WTC11 (cell line): Measurements from ENCODE around the gene ARHGAP15. TPM values are rescaled to one million over a fixed set of nuclear protein-coding genes. Genes with fewer than 3 reads are reported as not detected.
A peak's percentile ranks its signal among the peaks of the same experiment; 100 is the strongest.

ENCODE experiments used
- ATAC-seq: fragments of 200-7000 bp; cut with Tn5 transposase; 2 replicates; pipeline ENCODE4 v1.10.0; 2021; ENCODE audit warnings: mild to moderate bottlenecking, moderate library complexity
- CTCF ChIA-PET: fragments of 300-600 bp; sonication (Branson Sonifier 250); formaldehyde crosslinking; loops from one replicate; lab custom pipeline; 2021; ENCODE audit warnings: antibody characterized with exemption; lab: Charles Lee
- POLR2A ChIA-PET: fragments of 350-600 bp; sonication (Branson Sonifier 250); formaldehyde crosslinking; loops from one replicate; lab custom pipeline; 2021; ENCODE audit warnings: antibody characterized with exemption; lab: Charles Lee
- DNase-seq: peaks from one replicate; pipeline ENCODE4 v3.0.0; 2021; ENCODE audit warnings: low spot score
- H3K27ac Mint-ChIP-seq: 2 replicates; pipeline ENCODE4 v1.8.0; 2021; ENCODE audit warnings: mixed read lengths
- H3K27me3 Mint-ChIP-seq: 2 replicates; pipeline ENCODE4 v1.8.0; 2021; ENCODE audit warnings: low read depth, mild to moderate bottlenecking, moderate library complexity, mixed read lengths
- H3K36me3 Mint-ChIP-seq: 2 replicates; pipeline ENCODE4 v1.8.0; 2021; ENCODE audit warnings: mixed read lengths
- H3K4me1 Mint-ChIP-seq: 2 replicates; pipeline ENCODE4 v1.8.0; 2022; ENCODE audit warnings: mixed read lengths
- H3K4me3 Mint-ChIP-seq: 2 replicates; pipeline ENCODE4 v1.8.0; 2021; ENCODE audit warnings: mild to moderate bottlenecking, moderate library complexity, mixed read lengths
- H3K9me3 Mint-ChIP-seq: 2 replicates; pipeline ENCODE4 v1.8.0; 2021; ENCODE audit warnings: mixed read lengths
- AR ChIP-seq: fragments of 250-450 bp; sonication (Bioruptor Pico); IDR thresholded peaks from 2 replicates; pipeline ENCODE4 v1.9.0; 2021; ENCODE audit warnings: mild to moderate bottlenecking
- ATF6 ChIP-seq: sonication (generic); formaldehyde crosslinking; IDR thresholded peaks from 2 replicates; pipeline ENCODE4 v1.8.1; 2023; ENCODE audit warnings: mild to moderate bottlenecking, missing genetic modification reagents
- CTCF ChIP-seq: fragments of 200-600 bp; IDR thresholded peaks from 2 replicates; pipeline ENCODE4 v1.8.0; 2022; ENCODE audit warnings: antibody characterized with exemption
- HMGA2 ChIP-seq: fragments of 250-450 bp; sonication (Bioruptor Pico); IDR thresholded peaks from 2 replicates; pipeline ENCODE4 v1.4.0; 2021; ENCODE audit warnings: mild to moderate bottlenecking, moderate library complexity
- NFATC4 ChIP-seq: fragments of 250-450 bp; sonication (Bioruptor Pico); IDR thresholded peaks from 2 replicates; pipeline ENCODE4 v1.9.0; 2021; ENCODE audit warnings: mild to moderate bottlenecking
- OVOL2 ChIP-seq: fragments of 250-450 bp; sonication (Bioruptor Pico); IDR thresholded peaks from 2 replicates; pipeline ENCODE4 v1.9.0; 2021; ENCODE audit warnings: mild to moderate bottlenecking, borderline replicate concordance
- PRRX2 ChIP-seq: fragments of 250-450 bp; sonication (Bioruptor Pico); IDR thresholded peaks from 2 replicates; pipeline ENCODE4 v1.8.0; 2021; ENCODE audit warnings: mild to moderate bottlenecking
- SP1 ChIP-seq: sonication (generic); formaldehyde crosslinking; conservative IDR thresholded peaks from 2 replicates; pipeline ENCODE4 v1.8.1; 2022; ENCODE audit warnings: missing genetic modification reagents
- TCF7 ChIP-seq: sonication (generic); formaldehyde crosslinking; IDR thresholded peaks from 2 replicates; pipeline ENCODE4 v1.8.0; 2022; ENCODE audit warnings: mild to moderate bottlenecking, low read depth, missing genetic modification reagents, moderate library complexity
- TEAD1 ChIP-seq: sonication (generic); formaldehyde crosslinking; IDR thresholded peaks from 2 replicates; pipeline ENCODE4 v1.8.0; 2022; ENCODE audit warnings: mild to moderate bottlenecking, missing genetic modification reagents
- ZNF281 ChIP-seq: sonication (generic); formaldehyde crosslinking; IDR thresholded peaks from 2 replicates; pipeline ENCODE4 v1.8.0; 2023; ENCODE audit warnings: mild to moderate bottlenecking, missing genetic modification reagents
- ZNF317 ChIP-seq: sonication (generic); formaldehyde crosslinking; IDR thresholded peaks from 2 replicates; pipeline ENCODE4 v1.8.1; 2023; ENCODE audit warnings: low read depth, mild to moderate bottlenecking, moderate library complexity, missing genetic modification reagents, borderline replicate concordance
- total RNA-seq: library from RNA; stranded (reverse); gene quantifications from 3 replicates; pipeline ENCODE4 v1.2.3, GENCODE V29; 2021
- TF ChIP-seq, protein P1 (sequence below): sonication (generic); formaldehyde crosslinking; IDR thresholded peaks from 2 replicates; pipeline ENCODE4 v1.8.0; 2022; ENCODE audit warnings: mild to moderate bottlenecking, missing genetic modification reagents
- TF ChIP-seq, protein P2 (sequence below): sonication (generic); formaldehyde crosslinking; IDR thresholded peaks from 2 replicates; pipeline ENCODE4 v1.8.1; 2022; ENCODE audit warnings: low read depth, mild to moderate bottlenecking, moderate library complexity, missing genetic modification reagents, borderline replicate concordance
- TF ChIP-seq, protein P3 (sequence below): sonication (generic); formaldehyde crosslinking; IDR thresholded peaks from 2 replicates; pipeline ENCODE4 v1.8.1; 2023; ENCODE audit warnings: mild to moderate bottlenecking, missing genetic modification reagents, borderline replicate concordance

The ARHGAP15 gene
- total RNA-seq, 1 experiment from 2014 or later: 0.28 TPM

DNA sequence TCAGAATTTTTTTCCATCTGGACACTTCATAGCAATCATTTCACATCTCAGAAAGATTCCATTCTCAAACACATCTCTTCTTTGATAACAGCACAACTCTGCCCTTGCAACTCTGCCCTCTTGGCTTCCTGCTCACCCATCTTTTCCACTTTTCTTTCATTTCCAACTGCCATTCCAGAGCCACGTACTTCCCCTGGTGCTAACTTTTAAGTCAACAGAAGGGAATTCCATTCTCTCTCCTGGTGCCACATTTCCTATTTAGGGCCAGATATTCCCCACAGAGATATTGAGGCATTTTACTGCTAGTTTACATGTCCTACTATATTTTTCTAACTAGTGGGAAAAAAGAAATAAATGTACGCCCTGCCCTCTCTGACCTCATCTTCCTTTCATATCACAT is 590.2 kb downstream of the ARHGAP15 start (continued):
- TF ChIP-seq ATF6 (CRISPR knock-in tag) (no peak), CTCF (no peak), HMGA2 (CRISPR knock-in tag) (no peak)
- TF ChIP-seq, protein P1, sequence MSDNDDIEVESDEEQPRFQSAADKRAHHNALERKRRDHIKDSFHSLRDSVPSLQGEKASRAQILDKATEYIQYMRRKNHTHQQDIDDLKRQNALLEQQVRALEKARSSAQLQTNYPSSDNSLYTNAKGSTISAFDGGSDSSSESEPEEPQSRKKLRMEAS (CRISPR knock-in tag): no peak

GRCh38 chr2:143720095-143720664 is 591.0 kb downstream of the ARHGAP15 start:
- Mint-ChIP-seq H3K27me3 (no peaks in the 10 kb centered on the region), H3K27ac (no peak overlapping the region)
- POLR2A ChIA-PET: no interaction called here
- peak; percentile 95 for ATAC-seq
- TF ChIP-seq ZNF317 (no peak), TEAD1 (CRISPR knock-in tag) (no peak), AR (no peak), SP1 (CRISPR knock-in tag) (no peak), TCF7 (no peak)
- TF ChIP-seq, protein P2, sequence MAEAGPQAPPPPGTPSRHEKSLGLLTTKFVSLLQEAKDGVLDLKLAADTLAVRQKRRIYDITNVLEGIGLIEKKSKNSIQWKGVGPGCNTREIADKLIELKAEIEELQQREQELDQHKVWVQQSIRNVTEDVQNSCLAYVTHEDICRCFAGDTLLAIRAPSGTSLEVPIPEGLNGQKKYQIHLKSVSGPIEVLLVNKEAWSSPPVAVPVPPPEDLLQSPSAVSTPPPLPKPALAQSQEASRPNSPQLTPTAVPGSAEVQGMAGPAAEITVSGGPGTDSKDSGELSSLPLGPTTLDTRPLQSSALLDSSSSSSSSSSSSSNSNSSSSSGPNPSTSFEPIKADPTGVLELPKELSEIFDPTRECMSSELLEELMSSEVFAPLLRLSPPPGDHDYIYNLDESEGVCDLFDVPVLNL (CRISPR knock-in tag): no peak
- TF ChIP-seq, all 79 proteins: peak for 0
- H3K36me3 Mint-ChIP-seq: no peaks in the 10 kb centered on the region
- no peak overlapping the region for H3K4me3 Mint-ChIP-seq
- no peaks in the 10 kb centered on the region for H3K9me3 Mint-ChIP-seq
- peaks cover 4% of the 10 kb centered on the region; the same call in 1 of the 2 replicates for H3K4me1 Mint-ChIP-seq
- CTCF ChIA-PET: no interaction called here
- peak; percentile 28 for DNase-seq

DNA sequence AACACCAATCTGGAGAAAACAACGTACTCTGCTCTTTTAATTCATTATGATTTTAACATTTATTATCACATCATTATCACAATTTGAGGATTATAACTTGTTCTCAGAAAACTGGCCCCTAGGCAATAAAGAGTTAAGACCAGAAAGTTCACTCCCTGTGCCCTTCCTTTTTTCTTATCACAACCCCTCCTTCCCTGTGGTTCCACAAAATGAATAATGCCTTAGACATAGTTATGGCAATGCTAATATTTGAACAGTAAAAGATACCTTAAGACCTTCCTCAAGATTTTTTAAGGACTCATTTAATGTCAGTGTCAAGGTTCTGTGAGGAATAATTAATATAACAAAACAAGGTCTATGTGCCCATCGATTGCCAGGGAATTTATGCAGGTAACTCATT is 596.2 kb downstream of the ARHGAP15 start:
- CTCF ChIA-PET: no interaction called here
- no peak overlapping the region for H3K27ac Mint-ChIP-seq
- H3K4me3 Mint-ChIP-seq: no peak overlapping the region
- DNase-seq (no peak), ATAC-seq (no peak)
- TF ChIP-seq, protein P3, sequence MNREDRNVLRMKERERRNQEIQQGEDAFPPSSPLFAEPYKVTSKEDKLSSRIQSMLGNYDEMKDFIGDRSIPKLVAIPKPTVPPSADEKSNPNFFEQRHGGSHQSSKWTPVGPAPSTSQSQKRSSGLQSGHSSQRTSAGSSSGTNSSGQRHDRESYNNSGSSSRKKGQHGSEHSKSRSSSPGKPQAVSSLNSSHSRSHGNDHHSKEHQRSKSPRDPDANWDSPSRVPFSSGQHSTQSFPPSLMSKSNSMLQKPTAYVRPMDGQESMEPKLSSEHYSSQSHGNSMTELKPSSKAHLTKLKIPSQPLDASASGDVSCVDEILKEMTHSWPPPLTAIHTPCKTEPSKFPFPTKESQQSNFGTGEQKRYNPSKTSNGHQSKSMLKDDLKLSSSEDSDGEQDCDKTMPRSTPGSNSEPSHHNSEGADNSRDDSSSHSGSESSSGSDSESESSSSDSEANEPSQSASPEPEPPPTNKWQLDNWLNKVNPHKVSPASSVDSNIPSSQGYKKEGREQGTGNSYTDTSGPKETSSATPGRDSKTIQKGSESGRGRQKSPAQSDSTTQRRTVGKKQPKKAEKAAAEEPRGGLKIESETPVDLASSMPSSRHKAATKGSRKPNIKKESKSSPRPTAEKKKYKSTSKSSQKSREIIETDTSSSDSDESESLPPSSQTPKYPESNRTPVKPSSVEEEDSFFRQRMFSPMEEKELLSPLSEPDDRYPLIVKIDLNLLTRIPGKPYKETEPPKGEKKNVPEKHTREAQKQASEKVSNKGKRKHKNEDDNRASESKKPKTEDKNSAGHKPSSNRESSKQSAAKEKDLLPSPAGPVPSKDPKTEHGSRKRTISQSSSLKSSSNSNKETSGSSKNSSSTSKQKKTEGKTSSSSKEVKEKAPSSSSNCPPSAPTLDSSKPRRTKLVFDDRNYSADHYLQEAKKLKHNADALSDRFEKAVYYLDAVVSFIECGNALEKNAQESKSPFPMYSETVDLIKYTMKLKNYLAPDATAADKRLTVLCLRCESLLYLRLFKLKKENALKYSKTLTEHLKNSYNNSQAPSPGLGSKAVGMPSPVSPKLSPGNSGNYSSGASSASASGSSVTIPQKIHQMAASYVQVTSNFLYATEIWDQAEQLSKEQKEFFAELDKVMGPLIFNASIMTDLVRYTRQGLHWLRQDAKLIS (CRISPR knock-in tag): no peak
- TF ChIP-seq ZNF281 (CRISPR knock-in tag) (no peak), OVOL2 (no peak), NFATC4 (no peak), PRRX2 (CRISPR knock-in tag) (no peak)
- H3K4me1 Mint-ChIP-seq: peaks cover 6% of the 10 kb centered on the region
- POLR2A ChIA-PET: no interaction called here
- no peaks in the 10 kb centered on the region; the same call in 1 of the 2 replicates for H3K27me3 Mint-ChIP-seq
- no peaks in the 10 kb centered on the region for H3K36me3 Mint-ChIP-seq
- H3K9me3 Mint-ChIP-seq: no peaks in the 10 kb centered on the region
